ENCODE data around the gene INPP5K. TPM values are rescaled to one million over a fixed set of nuclear protein-coding genes. Genes with fewer than 3 reads are reported as not detected.

Gene INPP5K
- polyA plus RNA-seq, 1 donor from 2014 or later, result 35.8 TPM

GRCh38 chr17:1484676-1485422, 31.6 kb downstream of the INPP5K start:
- Histone ChIP-seq H2AFZ (ENCODE audit: low read depth, low read length) (peak overlapping the region; percentile 33), H3K9me2 (ENCODE audit: insufficient read depth, low read length) (no peaks in the 10 kb centered on the region), H3K9me3 (ENCODE audit: low read length) (no peaks in the 10 kb centered on the region), H4K20me1 (ENCODE audit: insufficient read depth) (no peaks in the 10 kb centered on the region), H3F3A (ENCODE audit: insufficient read depth, low read length, poor library complexity, severe bottlenecking) (no peaks in the 10 kb centered on the region), H3K36me3 (ENCODE audit: insufficient read depth, low read length) (no peaks in the 10 kb centered on the region), H3K4me3 (ENCODE audit: low read length) (peak overlapping the region; percentile 70), H3K27me3 (ENCODE audit: insufficient read depth, low read depth, low read length) (peaks cover 5% of the 10 kb centered on the region), H3K4me2 (ENCODE audit: low read length) (peak overlapping the region; percentile 55), H3K27ac (ENCODE audit: low read length) (no peak overlapping the region), H3K79me2 (replicated peaks; ENCODE audit: insufficient read depth, low read length) (no peaks in the 10 kb centered on the region), H3K9ac (ENCODE audit: low read length) (peak overlapping the region; percentile 63)
- TF ChIP-seq POLR2AphosphoS5 (IDR thresholded peaks at IDR 0.05), result no peak
- TF ChIP-seq REST (IDR thresholded peaks at IDR 0.05; ENCODE audit: borderline replicate concordance), result no peak
- no peak for TF ChIP-seq TAF1 (IDR thresholded peaks at IDR 0.05; ENCODE audit: low read depth)
- no peak for TF ChIP-seq SMC3 (conservative IDR thresholded peaks at IDR 0.05; ENCODE audit: poor library complexity)

- H3F3A ChIP-seq (ENCODE audit: insufficient read depth, low read length, poor library complexity, severe bottlenecking), result no peaks in the 10 kb centered on the region
- no peak overlapping the region for H3K4me2 ChIP-seq (ENCODE audit: low read length)
- H3K27me3 ChIP-seq (ENCODE audit: insufficient read depth, low read depth, low read length), result peaks cover 5% of the 10 kb centered on the region
- H3K36me3 ChIP-seq (ENCODE audit: insufficient read depth, low read length), result no peaks in the 10 kb centered on the region
- no peaks in the 10 kb centered on the region for H4K20me1 ChIP-seq (ENCODE audit: insufficient read depth)
- no peaks in the 10 kb centered on the region for H3K79me2 ChIP-seq (replicated peaks; ENCODE audit: insufficient read depth, low read length)
- no peak overlapping the region for H2AFZ ChIP-seq (ENCODE audit: low read depth, low read length)
- H3K4me3 ChIP-seq (ENCODE audit: low read length), result no peak overlapping the region
- TF ChIP-seq POLR2AphosphoS5 (IDR thresholded peaks at IDR 0.05), result no peak
- TF ChIP-seq RAD21 (conservative IDR thresholded peaks at IDR 0.05), result no peak
- no peak for TF ChIP-seq SMC3 (conservative IDR thresholded peaks at IDR 0.05; ENCODE audit: poor library complexity)
- no peak for TF ChIP-seq EP300 (conservative IDR thresholded peaks at IDR 0.05; ENCODE audit: poor library complexity, severe bottlenecking)
- no peak for TF ChIP-seq EZH2 (IDR thresholded peaks at IDR 0.05; ENCODE audit: borderline replicate concordance, insufficient read depth, low read length, poor library complexity, severe bottlenecking)
- no peak overlapping the region for H3K9ac ChIP-seq (ENCODE audit: low read length)
- no peaks in the 10 kb centered on the region for H3K9me3 ChIP-seq (ENCODE audit: low read length)
- no peaks in the 10 kb centered on the region for H3K9me2 ChIP-seq (ENCODE audit: insufficient read depth, low read length)
- H3K27ac ChIP-seq (ENCODE audit: low read length), result no peak overlapping the region
These were observed 32.3 kb downstream of the INPP5K start for GRCh38 chr17:1484060-1484535.

GRCh38 chr17:1482680-1483079, 33.7 kb downstream of the INPP5K start:
- Histone ChIP-seq H3K9ac (ENCODE audit: low read length) (no peak overlapping the region), H4K20me1 (ENCODE audit: insufficient read depth) (no peaks in the 10 kb centered on the region), H3K4me3 (ENCODE audit: low read length) (no peak overlapping the region), H3K9me2 (ENCODE audit: insufficient read depth, low read length) (no peaks in the 10 kb centered on the region), H3K27me3 (ENCODE audit: insufficient read depth, low read depth, low read length) (peaks cover 5% of the 10 kb centered on the region), H3K36me3 (ENCODE audit: insufficient read depth, low read length) (no peaks in the 10 kb centered on the region), H3K27ac (ENCODE audit: low read length) (no peak overlapping the region), H2AFZ (ENCODE audit: low read depth, low read length) (no peak overlapping the region), H3K4me2 (ENCODE audit: low read length) (no peak overlapping the region), H3K9me3 (ENCODE audit: low read length) (no peaks in the 10 kb centered on the region), H3K79me2 (replicated peaks; ENCODE audit: insufficient read depth, low read length) (no peaks in the 10 kb centered on the region), H3F3A (ENCODE audit: insufficient read depth, low read length, poor library complexity, severe bottlenecking) (no peaks in the 10 kb centered on the region)
- TF ChIP-seq EP300 (conservative IDR thresholded peaks at IDR 0.05; ENCODE audit: poor library complexity, severe bottlenecking) (no peak), SMC3 (conservative IDR thresholded peaks at IDR 0.05; ENCODE audit: poor library complexity) (no peak), RAD21 (conservative IDR thresholded peaks at IDR 0.05) (no peak), MXI1 (conservative IDR thresholded peaks at IDR 0.05; ENCODE audit: poor library complexity, severe bottlenecking) (no peak), TAF1 (IDR thresholded peaks at IDR 0.05; ENCODE audit: low read depth) (no peak), EZH2 (IDR thresholded peaks at IDR 0.05; ENCODE audit: borderline replicate concordance, insufficient read depth, low read length, poor library complexity, severe bottlenecking) (no peak), REST (IDR thresholded peaks at IDR 0.05; ENCODE audit: borderline replicate concordance) (no peak), POLR2AphosphoS5 (IDR thresholded peaks at IDR 0.05) (no peak), CTCF (IDR thresholded peaks at IDR 0.05; ENCODE audit: poor library complexity, severe bottlenecking) (no peak)

All from neural cell (in vitro differentiated cells).